T-cell (primary cell): ENCODE data around the gene PCA3. TPM values are rescaled to one million over a fixed set of nuclear protein-coding genes. Genes with fewer than 3 reads are reported as not detected.
A peak's percentile ranks its signal among the peaks of the same experiment; 100 is the strongest.

Source experiments
- ATAC-seq, 4 experiments: fragments of 200-7000 bp in 3 of 4; fragments of 150-1000 bp in 1 of 4; cut with Tn5 transposase; replicated peaks in 1 of 4; 1 replicate in 3 of 4; 2 replicates in 1 of 4; pipeline ENCODE4 v1.10.0; 2021; ENCODE audit warnings: moderate library complexity in 3 of 4, mild to moderate bottlenecking in 2 of 4, moderate number of reproducible peaks in 1 of 4
- CTCF ChIA-PET, 2 donors: fragments of 300-600 bp; sonication (Branson Sonifier 250); formaldehyde crosslinking; loops; one replicate each; lab custom pipeline; 2022; ENCODE audit warnings: antibody characterized with exemption in 2 of 2; lab: Charles Lee
- POLR2A ChIA-PET, 2 donors: fragments of 300-600 bp; sonication (Branson Sonifier 250); formaldehyde crosslinking; loops; one replicate each; lab custom pipeline; 2022; ENCODE audit warnings: antibody characterized with exemption in 2 of 2; lab: Charles Lee
- DNase-seq, 35 experiments: peaks; one replicate each; pipeline versions ENCODE4 v3.0.0 to v3.0.0-alpha.2; 2013 to 2023
- H3K27ac ChIP-seq: one replicate; pipeline ENCODE4 v1.5.1; 2013; ENCODE audit warnings: low read length
- H3K27me3 ChIP-seq, 2 experiments: replicated peaks in 1 of 2; 1 replicate in 1 of 2; 2 replicates in 1 of 2; pipeline versions ENCODE4 v1.6.1 to v1.7.0; 2013; ENCODE audit warnings: low read length in 1 of 2, mixed read lengths in 1 of 2; ENCODE audit not compliant: control insufficient read depth in 2 of 2, insufficient read depth in 2 of 2; ENCODE audit errors: extremely low read depth in 1 of 2
- H3K36me3 ChIP-seq, 2 donors: 1 replicate in 1 of 2; 2 replicates in 1 of 2; pipeline versions ENCODE4 v1.6.1 to v1.7.0; 2013; ENCODE audit warnings: low read length in 1 of 2; ENCODE audit not compliant: control insufficient read depth in 2 of 2, insufficient read depth in 1 of 2; ENCODE audit errors: extremely low read depth in 1 of 2
- H3K4me1 ChIP-seq, 2 experiments: 1 replicate in 1 of 2; 2 replicates in 1 of 2; pipeline versions ENCODE4 v1.6.1 to v1.7.0; 2013; ENCODE audit warnings: low read length in 2 of 2, mixed read lengths in 1 of 2; ENCODE audit not compliant: insufficient read depth in 2 of 2, control insufficient read depth in 1 of 2; ENCODE audit errors: extremely low read depth in 1 of 2
- H3K4me3 ChIP-seq, 2 donors: 1 replicate in 1 of 2; 2 replicates in 1 of 2; pipeline versions ENCODE4 v1.5.1 to v1.7.0; 2013; ENCODE audit warnings: mild to moderate bottlenecking in 2 of 2, low read length in 1 of 2, moderate library complexity in 1 of 2; ENCODE audit not compliant: control insufficient read depth in 1 of 2; ENCODE audit errors: extremely low read depth in 1 of 2
- H3K9me3 ChIP-seq: 2 replicates; pipeline ENCODE4 v1.7.0; 2013
- H3K27ac Mint-ChIP-seq, 2 donors: one replicate each; pipeline ENCODE4 v1.8.0; 2020 to 2021; ENCODE audit warnings: mild to moderate bottlenecking in 2 of 2, mixed read lengths in 2 of 2
- H3K27me3 Mint-ChIP-seq, 2 donors: one replicate each; pipeline ENCODE4 v1.8.0; 2021 to 2022; ENCODE audit warnings: mixed read lengths in 2 of 2
- H3K36me3 Mint-ChIP-seq: one replicate; pipeline ENCODE4 v1.8.0; 2021; ENCODE audit warnings: mixed read lengths
- H3K4me1 Mint-ChIP-seq, 3 donors: one replicate each; pipeline ENCODE4 v1.8.0; 2020 to 2022; ENCODE audit warnings: mixed read lengths in 3 of 3, mild to moderate bottlenecking in 1 of 3
- H3K4me3 Mint-ChIP-seq, 3 donors: one replicate each; pipeline ENCODE4 v1.8.0; 2020 to 2022; ENCODE audit warnings: mild to moderate bottlenecking in 3 of 3, mixed read lengths in 3 of 3, moderate library complexity in 3 of 3
- H3K9me3 Mint-ChIP-seq, 3 donors: one replicate each; pipeline ENCODE4 v1.8.0; 2020 to 2022; ENCODE audit warnings: mixed read lengths in 3 of 3
- WGBS: methylation state at CpG from one replicate; pipeline ENCODE4 v1.1.5; 2013; ENCODE audit warnings: missing lambda C conversion rate; ENCODE audit not compliant: insufficient coverage; 5-methylcytosine and 5-hydroxymethylcytosine counted together
- total RNA-seq, 35 experiments: library from RNA in 6 of 35; stranded (reverse) in 6 of 35; fragments of 120-200 nt in 1 of 35; gene quantifications; one replicate each; pipeline versions ENCODE4 v1.2.1 to v1.2.4 and lab custom pipeline; 2013 to 2026

PCA3 gene
- total RNA-seq, 5 donors from 2014 or later (not counting 1 experiment from before 2014, with no cell fraction given) = not detected

DNA sequence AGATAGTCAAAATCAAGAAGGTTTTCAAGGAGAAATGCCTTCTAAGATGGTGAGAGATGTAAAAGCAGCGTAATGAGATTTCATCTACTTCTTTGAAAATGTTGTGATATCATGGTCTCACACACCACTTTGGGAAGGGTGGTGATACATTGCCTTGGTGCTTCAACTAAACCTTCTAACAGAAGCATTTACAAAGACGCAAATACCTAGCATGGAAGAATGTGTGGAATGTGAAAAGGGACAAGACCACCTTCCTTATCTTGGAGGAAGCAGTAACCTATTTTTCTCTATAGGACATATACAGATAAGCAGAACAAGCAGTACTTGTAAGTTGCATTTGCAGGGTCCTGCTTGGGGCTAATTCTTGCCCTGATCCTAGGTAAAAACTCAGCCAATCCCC is 38.8 kb downstream of the PCA3 start:
- Mint-ChIP-seq H3K36me3 (no peaks in the 10 kb centered on the region), H3K4me3 (no peak overlapping the region), H3K4me1 (no peaks in the 10 kb centered on the region), H3K9me3 (no peaks in the 10 kb centered on the region), H3K27ac (no peak overlapping the region), H3K27me3 (peaks cover 0 to 20% of the 10 kb centered on the region in 2 donors)
- H3K9me3 ChIP-seq = no peaks in the 10 kb centered on the region
- no peak overlapping the region for H3K4me3 ChIP-seq
- H3K36me3 ChIP-seq = no peaks in the 10 kb centered on the region
- ChIA-PET POLR2A (no interaction called here), CTCF (no interaction called here)
- H3K4me1 ChIP-seq = no peaks in the 10 kb centered on the region
- H3K27me3 ChIP-seq = no peaks in the 10 kb centered on the region
- no CpG with 5 or more reads among the region's 2 CpGs for WGBS
- ATAC-seq = no peak
- DNase-seq = no peak
- H3K27ac ChIP-seq = no peak overlapping the region

DNA sequence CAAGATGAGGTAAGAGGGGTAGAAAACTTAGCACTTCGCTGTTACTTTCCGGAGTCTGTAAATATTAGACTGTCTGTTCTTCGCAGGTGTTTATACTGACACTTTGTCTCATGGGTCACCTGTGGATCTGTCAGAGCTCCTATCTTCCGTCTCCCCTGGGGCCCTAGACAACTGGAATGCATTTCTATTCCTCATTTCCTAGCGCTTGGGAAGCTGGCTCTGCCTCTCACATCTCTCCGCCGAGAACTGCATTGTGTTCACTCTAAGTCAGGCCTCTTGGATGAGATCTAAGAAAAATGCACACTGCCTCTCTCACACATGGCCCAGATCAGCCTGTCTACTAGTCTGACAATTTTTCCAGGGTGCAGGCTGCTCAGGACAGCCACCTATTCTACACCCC is 39.5 kb downstream of the PCA3 start:
- no peaks in the 10 kb centered on the region for H3K4me1 Mint-ChIP-seq
- H3K27me3 Mint-ChIP-seq = peaks cover 5 to 21% of the 10 kb centered on the region in 2 donors
- Histone ChIP-seq H3K27me3 (no peaks in the 10 kb centered on the region), H3K4me3 (no peak overlapping the region), H3K27ac (no peak overlapping the region), H3K9me3 (no peaks in the 10 kb centered on the region), H3K4me1 (no peaks in the 10 kb centered on the region), H3K36me3 (no peaks in the 10 kb centered on the region)
- DNase-seq (no peak), ATAC-seq (no peak)
- no peaks in the 10 kb centered on the region for H3K36me3 Mint-ChIP-seq
- ChIA-PET POLR2A (interaction anchor here in 1 of 2 donors (0.5 kb wide), 1 partner anchor 183 kb away, joined by 3 read pairs; no protein-coding TSS in a partner anchor), CTCF (no interaction called here)
- H3K27ac Mint-ChIP-seq = no peak overlapping the region
- 94% methylated on average over 7 of the region's 7 CpGs for WGBS
- no peak overlapping the region for H3K4me3 Mint-ChIP-seq
- no peaks in the 10 kb centered on the region for H3K9me3 Mint-ChIP-seq

DNA sequence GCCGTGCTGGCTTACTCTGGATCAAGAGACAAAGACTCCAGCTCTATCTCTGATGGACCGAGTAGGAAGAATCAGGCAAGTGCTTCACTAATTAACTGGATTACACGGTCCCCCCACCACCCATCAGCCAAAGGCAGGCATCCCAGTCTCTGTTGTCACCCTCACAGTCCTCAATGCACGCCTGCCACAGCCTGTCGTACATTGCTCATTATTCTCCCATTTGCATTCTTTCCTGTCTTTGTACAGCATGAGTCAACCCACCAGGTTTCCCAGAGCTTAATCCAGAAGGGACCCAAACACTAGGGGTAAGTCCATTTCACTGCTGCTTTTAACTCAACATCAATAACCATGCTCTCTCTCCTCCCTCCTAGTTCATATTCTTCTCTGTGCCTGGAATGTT is 44.4 kb downstream of the PCA3 start:
- H3K36me3 ChIP-seq = no peaks in the 10 kb centered on the region
- Mint-ChIP-seq H3K4me3 (no peak overlapping the region), H3K27me3 (peaks cover 10 to 23% of the 10 kb centered on the region in 2 donors), H3K27ac (no peak overlapping the region), H3K9me3 (no peaks in the 10 kb centered on the region), H3K36me3 (no peaks in the 10 kb centered on the region), H3K4me1 (no peaks in the 10 kb centered on the region)
- no peak overlapping the region for H3K4me3 ChIP-seq
- peaks cover 0 to 4% of the 10 kb centered on the region in 2 experiments for H3K27me3 ChIP-seq
- no peak overlapping the region for H3K27ac ChIP-seq
- ChIA-PET POLR2A (no interaction called here), CTCF (interaction anchor here in 1 of 2 donors (0.7 kb wide), 1 partner anchor 318 kb away, joined by 3 read pairs; no protein-coding TSS in a partner anchor)
- ATAC-seq (no peak), DNase-seq (no peak)
- H3K4me1 ChIP-seq = no peaks in the 10 kb centered on the region
- 62% methylated on average over 5 of the region's 5 CpGs for WGBS
- H3K9me3 ChIP-seq = no peaks in the 10 kb centered on the region

DNA sequence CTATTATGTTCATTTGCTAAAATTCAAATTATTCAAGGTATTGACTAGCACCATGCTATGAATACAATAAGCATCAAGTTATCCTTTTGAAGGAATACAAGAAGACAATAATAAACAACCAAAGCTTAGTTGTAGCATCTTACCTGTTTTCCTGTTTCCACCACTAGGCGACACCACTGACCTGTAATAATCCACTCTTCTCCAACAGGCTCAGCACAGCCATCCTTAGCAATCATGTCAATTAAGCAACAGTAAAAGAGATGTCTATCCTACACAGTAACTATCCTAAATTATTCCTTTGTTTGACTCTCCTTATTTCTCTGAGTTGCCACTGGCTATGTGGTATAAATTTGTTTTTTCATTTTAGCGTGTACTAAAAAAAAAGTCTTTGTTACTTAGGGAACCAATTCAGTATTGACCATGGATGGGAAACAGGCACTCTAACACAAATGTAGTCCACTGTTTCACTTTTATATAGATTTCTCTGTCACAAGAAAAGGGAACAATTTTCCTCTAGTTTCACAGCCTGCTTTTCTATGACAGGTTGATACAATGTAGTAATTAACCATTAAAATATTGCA is 46.2 kb downstream of the PCA3 start:
- no peak overlapping the region for H3K27ac Mint-ChIP-seq
- Histone ChIP-seq H3K36me3 (no peaks in the 10 kb centered on the region), H3K9me3 (no peaks in the 10 kb centered on the region), H3K27me3 (peaks cover 0 to 4% of the 10 kb centered on the region in 2 experiments), H3K4me1 (no peaks in the 10 kb centered on the region), H3K27ac (no peak overlapping the region), H3K4me3 (no peak overlapping the region)
- WGBS = 0% methylated on average over 1 of the region's 2 CpGs
- no peaks in the 10 kb centered on the region for H3K4me1 Mint-ChIP-seq
- H3K9me3 Mint-ChIP-seq = no peaks in the 10 kb centered on the region
- no peaks in the 10 kb centered on the region for H3K36me3 Mint-ChIP-seq
- H3K4me3 Mint-ChIP-seq = no peak overlapping the region
- POLR2A ChIA-PET = no interaction called here
- H3K27me3 Mint-ChIP-seq = peaks cover 14 to 29% of the 10 kb centered on the region in 2 donors
- DNase-seq (peak in 1 of 35 experiments; percentile 19), ATAC-seq (no peak)
- CTCF ChIA-PET = no interaction called here

DNA sequence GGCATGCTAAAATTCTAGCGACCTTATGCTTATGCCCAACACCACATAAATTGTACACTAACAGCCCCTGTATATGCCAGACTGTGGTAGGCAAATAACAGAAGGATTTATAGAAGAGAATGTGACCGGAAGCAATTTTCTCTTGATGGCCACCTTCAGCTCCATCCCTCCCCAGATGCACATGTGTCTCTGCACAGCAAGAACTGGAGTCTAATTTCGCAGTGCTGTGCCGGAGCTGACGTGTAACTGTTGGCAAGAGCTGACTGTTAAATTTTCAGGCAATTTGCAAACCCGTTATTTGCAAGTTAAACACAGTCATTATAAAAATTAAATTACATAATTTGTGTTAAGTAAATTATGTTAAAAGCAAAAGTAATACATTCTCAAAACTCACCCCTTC is 48.4 kb downstream of the PCA3 start:
- Mint-ChIP-seq H3K36me3 (no peaks in the 10 kb centered on the region), H3K27ac (no peak overlapping the region), H3K4me1 (no peaks in the 10 kb centered on the region), H3K27me3 (peaks cover 14 to 34% of the 10 kb centered on the region in 2 donors), H3K4me3 (no peak overlapping the region), H3K9me3 (no peaks in the 10 kb centered on the region)
- Histone ChIP-seq H3K27me3 (peaks cover 0 to 4% of the 10 kb centered on the region in 2 experiments), H3K9me3 (no peaks in the 10 kb centered on the region), H3K36me3 (no peaks in the 10 kb centered on the region), H3K4me1 (no peaks in the 10 kb centered on the region), H3K27ac (no peak overlapping the region), H3K4me3 (no peak overlapping the region)
- DNase-seq (no peak), ATAC-seq (no peak)
- ChIA-PET POLR2A (no interaction called here), CTCF (interaction anchor here in 1 of 2 donors (0.6 kb wide), 1 partner anchor 32 kb away, joined by 9 read pairs; no protein-coding TSS in a partner anchor)
- WGBS = 93% methylated on average over 2 of the region's 6 CpGs

DNA sequence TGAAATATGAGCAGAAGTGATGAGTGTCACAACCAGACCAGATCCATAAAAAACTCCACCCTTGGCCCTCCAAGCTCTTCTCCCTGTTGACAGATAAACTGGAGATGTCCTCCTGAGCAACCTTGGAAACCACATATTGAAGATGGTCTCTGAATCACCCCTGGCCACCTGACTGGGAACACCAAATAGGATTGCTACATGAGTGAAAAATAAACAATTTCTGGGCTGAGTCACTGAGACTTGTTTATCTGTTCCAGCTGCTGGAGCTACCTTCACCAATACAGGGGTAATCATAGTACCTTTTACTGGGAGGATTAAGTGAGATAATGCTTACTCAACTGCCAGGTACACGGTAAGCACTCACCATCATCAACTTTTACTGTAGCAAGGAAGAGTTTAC is 53.3 kb downstream of the PCA3 start:
- Histone ChIP-seq H3K27ac (no peak overlapping the region), H3K4me1 (no peaks in the 10 kb centered on the region), H3K36me3 (no peaks in the 10 kb centered on the region), H3K4me3 (no peak overlapping the region), H3K27me3 (no peaks in the 10 kb centered on the region), H3K9me3 (no peaks in the 10 kb centered on the region)
- Mint-ChIP-seq H3K36me3 (no peaks in the 10 kb centered on the region), H3K4me3 (no peak overlapping the region), H3K9me3 (no peaks in the 10 kb centered on the region), H3K27me3 (peaks cover 8 to 33% of the 10 kb centered on the region in 2 donors), H3K27ac (no peak overlapping the region), H3K4me1 (no peaks in the 10 kb centered on the region)
- POLR2A ChIA-PET = no interaction called here
- CTCF ChIA-PET = no interaction called here
- ATAC-seq = no peak
- DNase-seq = no peak
- no CpG with 5 or more reads among the region's 1 CpG for WGBS
